Astrocyte (in vitro differentiated cells and primary cell): ENCODE measurements around the gene ITK. TPM values are rescaled to one million over a fixed set of nuclear protein-coding genes. Genes with fewer than 3 reads are reported as not detected.

Experiments
- DNase-seq: peaks from one replicate; pipeline ENCODE4 v3.0.0-alpha.2; 2010; ENCODE audit warnings: low read depth
- FAIRE-seq: peaks from 2 replicates; lab custom pipeline; 2011; peaks lifted over from hg19 to GRCh38; lab: Jason Lieb, UNC
- H2AFZ ChIP-seq: 2 replicates; pipeline ENCODE4 v1.6.0; 2012; ENCODE audit warnings: low read depth, low read length, inconsistent platforms
- H3K27ac ChIP-seq: 2 replicates; pipeline ENCODE4 v1.5.1; 2011; ENCODE audit warnings: low read depth, low read length, inconsistent platforms
- H3K27me3 ChIP-seq: 2 replicates; pipeline ENCODE4 v1.6.0; 2011; ENCODE audit warnings: low read length, inconsistent platforms; ENCODE audit not compliant: insufficient read depth
- H3K36me3 ChIP-seq: 2 replicates; pipeline ENCODE4 v1.5.1; 2011; ENCODE audit warnings: low read length, inconsistent platforms; ENCODE audit not compliant: insufficient read depth
- H3K4me1 ChIP-seq: 2 replicates; pipeline ENCODE4 v1.5.1; 2011; ENCODE audit warnings: low read length, inconsistent platforms; ENCODE audit not compliant: insufficient read depth
- H3K4me2 ChIP-seq: 2 replicates; pipeline ENCODE4 v1.6.0; 2012; ENCODE audit warnings: low read length, inconsistent platforms
- H3K4me3 ChIP-seq: 2 replicates; pipeline ENCODE4 v1.5.1; 2011; ENCODE audit warnings: low read depth, mild to moderate bottlenecking, low read length, inconsistent platforms; ENCODE audit not compliant: insufficient read depth
- H3K79me2 ChIP-seq: 2 replicates; pipeline ENCODE4 v1.6.0; 2012; ENCODE audit warnings: mild to moderate bottlenecking, low read length, inconsistent platforms; ENCODE audit not compliant: insufficient read depth
- H3K9ac ChIP-seq: 2 replicates; pipeline ENCODE4 v1.6.0; 2012; ENCODE audit warnings: mild to moderate bottlenecking, low read length, inconsistent platforms
- H3K9me3 ChIP-seq: 2 replicates; pipeline ENCODE4 v1.5.1; 2012; ENCODE audit warnings: low read depth, mild to moderate bottlenecking, low read length, inconsistent platforms; ENCODE audit not compliant: insufficient read depth
- H4K20me1 ChIP-seq: 2 replicates; pipeline ENCODE4 v1.6.0; 2012; ENCODE audit warnings: low read length, inconsistent platforms; ENCODE audit not compliant: insufficient read depth
- H3K27ac Mint-ChIP-seq: one replicate; pipeline ENCODE4 v1.8.0; 2021; ENCODE audit warnings: mild to moderate bottlenecking, mixed read lengths; ENCODE audit not compliant: unreplicated experiment
- H3K27me3 Mint-ChIP-seq: one replicate; pipeline ENCODE4 v1.8.0; 2021; ENCODE audit warnings: low read depth, mixed read lengths; ENCODE audit not compliant: unreplicated experiment
- H3K36me3 Mint-ChIP-seq: one replicate; pipeline ENCODE4 v1.8.0; 2021; ENCODE audit warnings: low read depth, mixed read lengths; ENCODE audit not compliant: unreplicated experiment
- H3K4me1 Mint-ChIP-seq: one replicate; pipeline ENCODE4 v1.8.0; 2021; ENCODE audit warnings: low read depth, mixed read lengths; ENCODE audit not compliant: unreplicated experiment
- H3K4me3 Mint-ChIP-seq: one replicate; pipeline ENCODE4 v1.8.0; 2021; ENCODE audit warnings: mild to moderate bottlenecking, moderate library complexity, mixed read lengths; ENCODE audit not compliant: unreplicated experiment
- H3K9me3 Mint-ChIP-seq: one replicate; pipeline ENCODE4 v1.8.0; 2021; ENCODE audit warnings: mild to moderate bottlenecking, mixed read lengths; ENCODE audit not compliant: unreplicated experiment
- EZH2 ChIP-seq: IDR thresholded peaks from 2 replicates; pipeline ENCODE4 v1.6.1; 2012; ENCODE audit warnings: mild to moderate bottlenecking, low read length, inconsistent platforms; ENCODE audit not compliant: insufficient read depth
- total RNA-seq: library from RNA; stranded (reverse); gene quantifications from 2 replicates; pipeline ENCODE4 v1.2.1, GENCODE V29; 2021
- TF ChIP-seq, protein P1 (sequence below): IDR thresholded peaks from 2 replicates; pipeline ENCODE4 v1.5.1; 2011; ENCODE audit warnings: low read depth, mild to moderate bottlenecking, inconsistent platforms, low read length, moderate library complexity; ENCODE audit not compliant: insufficient read depth

ITK gene
- total RNA-seq, 1 donor from 2014 or later: 0.48 TPM

DNA sequence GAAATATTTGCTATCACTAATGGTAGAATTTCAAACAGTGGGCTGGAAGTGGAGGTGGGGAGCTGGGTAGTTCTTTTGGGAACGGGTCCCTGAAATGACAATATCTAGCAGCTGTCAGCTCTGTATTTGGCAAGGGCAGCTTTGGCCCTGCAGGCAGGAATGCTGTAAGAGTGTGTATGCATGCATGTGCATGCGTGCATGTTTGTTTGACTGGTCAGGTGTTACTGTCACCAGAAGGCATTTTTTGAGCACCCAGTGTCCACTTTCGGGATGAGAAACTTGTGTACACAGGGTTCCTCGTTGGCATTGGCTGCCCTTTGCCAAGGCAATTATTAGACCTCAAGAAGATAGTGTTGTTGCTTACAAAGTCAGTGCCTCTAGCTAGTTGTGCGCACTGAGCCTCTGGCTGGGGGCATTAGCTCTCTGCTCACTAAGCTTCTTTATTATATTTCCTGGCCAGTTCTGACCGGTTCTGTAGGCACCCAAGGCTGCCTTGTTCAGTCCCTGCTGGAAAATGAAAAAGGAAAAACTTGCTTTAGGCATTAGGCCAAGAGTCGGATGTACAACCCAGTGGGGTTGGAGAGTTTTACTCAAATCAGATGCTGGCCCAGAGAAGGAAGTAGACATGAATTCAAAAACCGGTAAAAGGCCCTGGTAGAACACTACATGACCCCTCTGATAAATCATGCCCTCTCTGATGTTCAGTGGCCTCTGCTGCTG is 87.3 kb downstream of the ITK start:
- Mint-ChIP-seq H3K4me3 (peak overlapping the region; percentile 90), H3K9me3 (no peaks in the 10 kb centered on the region), H3K27ac (no peak overlapping the region), H3K36me3 (peaks cover 2% of the 10 kb centered on the region), H3K4me1 (peaks cover 25% of the 10 kb centered on the region), H3K27me3 (peaks cover 14% of the 10 kb centered on the region)
- no peak for FAIRE-seq
- Histone ChIP-seq H3K4me1 (peaks cover 12% of the 10 kb centered on the region), H3K9me3 (no peaks in the 10 kb centered on the region), H4K20me1 (peaks cover 8% of the 10 kb centered on the region), H3K79me2 (peaks cover 3% of the 10 kb centered on the region), H3K4me3 (no peak overlapping the region), H3K4me2 (no peak overlapping the region), H2AFZ (no peak overlapping the region), H3K9ac (no peak overlapping the region), H3K27ac (no peak overlapping the region), H3K36me3 (no peaks in the 10 kb centered on the region), H3K27me3 (peaks cover 14% of the 10 kb centered on the region)
- TF ChIP-seq EZH2: no peak
- TF ChIP-seq, protein P1, sequence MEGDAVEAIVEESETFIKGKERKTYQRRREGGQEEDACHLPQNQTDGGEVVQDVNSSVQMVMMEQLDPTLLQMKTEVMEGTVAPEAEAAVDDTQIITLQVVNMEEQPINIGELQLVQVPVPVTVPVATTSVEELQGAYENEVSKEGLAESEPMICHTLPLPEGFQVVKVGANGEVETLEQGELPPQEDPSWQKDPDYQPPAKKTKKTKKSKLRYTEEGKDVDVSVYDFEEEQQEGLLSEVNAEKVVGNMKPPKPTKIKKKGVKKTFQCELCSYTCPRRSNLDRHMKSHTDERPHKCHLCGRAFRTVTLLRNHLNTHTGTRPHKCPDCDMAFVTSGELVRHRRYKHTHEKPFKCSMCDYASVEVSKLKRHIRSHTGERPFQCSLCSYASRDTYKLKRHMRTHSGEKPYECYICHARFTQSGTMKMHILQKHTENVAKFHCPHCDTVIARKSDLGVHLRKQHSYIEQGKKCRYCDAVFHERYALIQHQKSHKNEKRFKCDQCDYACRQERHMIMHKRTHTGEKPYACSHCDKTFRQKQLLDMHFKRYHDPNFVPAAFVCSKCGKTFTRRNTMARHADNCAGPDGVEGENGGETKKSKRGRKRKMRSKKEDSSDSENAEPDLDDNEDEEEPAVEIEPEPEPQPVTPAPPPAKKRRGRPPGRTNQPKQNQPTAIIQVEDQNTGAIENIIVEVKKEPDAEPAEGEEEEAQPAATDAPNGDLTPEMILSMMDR: no peak
- no peak for DNase-seq

DNA sequence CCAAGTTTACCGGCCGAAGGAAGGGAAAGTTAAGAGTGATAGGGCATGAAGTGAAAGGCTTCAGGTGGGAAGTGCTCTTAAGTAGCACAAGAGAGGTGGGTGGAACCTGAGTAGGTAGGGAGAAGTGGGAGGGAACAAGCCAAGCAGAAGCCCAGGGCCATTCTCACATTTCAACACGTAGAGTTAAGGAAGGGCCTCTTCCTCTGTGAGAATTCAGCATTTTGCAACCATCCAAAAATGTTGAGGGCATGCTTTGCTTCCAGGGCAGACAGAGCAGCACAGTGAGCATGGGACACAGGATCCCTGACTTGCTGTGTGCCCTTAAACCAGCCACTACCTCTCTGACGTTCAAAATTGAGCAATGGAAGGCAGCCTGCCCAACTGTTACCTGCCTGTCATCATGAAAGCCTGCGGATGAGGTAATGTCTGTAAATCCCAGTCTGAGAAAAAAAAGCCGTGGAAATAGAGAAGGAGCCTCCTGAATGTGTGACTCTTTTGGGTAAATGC is 88.6 kb downstream of the ITK start:
- no peaks in the 10 kb centered on the region for H3K9me3 Mint-ChIP-seq
- no peak for DNase-seq
- no peak overlapping the region for H3K27ac ChIP-seq
- no peaks in the 10 kb centered on the region for H3K9me3 ChIP-seq
- peaks cover 8% of the 10 kb centered on the region for H4K20me1 ChIP-seq
- no peak overlapping the region for H3K4me2 ChIP-seq
- H3K4me3 ChIP-seq: no peak overlapping the region
- peaks cover 4% of the 10 kb centered on the region for H3K27me3 ChIP-seq
- peaks cover 25% of the 10 kb centered on the region for H3K4me1 Mint-ChIP-seq
- peak overlapping the region; percentile 72 for H3K27ac Mint-ChIP-seq
- peaks cover 3% of the 10 kb centered on the region for H3K79me2 ChIP-seq
- peaks cover 2% of the 10 kb centered on the region for H3K36me3 Mint-ChIP-seq
- H3K4me1 ChIP-seq: peaks cover 12% of the 10 kb centered on the region
- H3K4me3 Mint-ChIP-seq: peak overlapping the region; percentile 54
- peaks cover 7% of the 10 kb centered on the region for H3K27me3 Mint-ChIP-seq
- no peaks in the 10 kb centered on the region for H3K36me3 ChIP-seq
- H2AFZ ChIP-seq: no peak overlapping the region
- no peak overlapping the region for H3K9ac ChIP-seq
- FAIRE-seq: no peak
- TF ChIP-seq, protein P1: no peak
- no peak for TF ChIP-seq EZH2

DNA sequence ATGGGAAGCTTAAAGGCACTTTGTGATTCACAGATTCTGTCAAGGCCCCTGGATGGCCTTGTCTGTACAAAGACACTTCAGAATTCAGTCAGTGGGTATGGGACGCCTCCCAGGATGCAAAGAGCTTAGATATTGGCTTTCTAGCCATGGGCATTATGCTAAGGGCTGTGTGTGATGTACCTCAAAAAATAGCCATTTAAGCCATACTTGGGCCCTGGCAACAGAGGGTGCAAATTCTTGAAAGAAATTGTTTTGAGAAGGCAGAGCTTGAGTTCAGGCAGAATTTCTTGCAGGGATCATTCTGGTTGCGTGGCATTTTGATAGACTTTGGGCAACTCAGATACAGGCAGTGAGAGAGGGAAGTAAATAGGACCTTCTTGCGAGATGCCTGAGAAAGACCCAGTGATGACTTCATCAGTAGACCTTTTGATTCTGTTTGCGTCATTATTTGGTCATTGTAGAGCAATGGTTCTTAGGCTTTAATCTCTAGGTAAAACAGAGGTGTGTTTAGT is 89.2 kb downstream of the ITK start:
- TF ChIP-seq EZH2: no peak
- TF ChIP-seq, protein P1: no peak
- Histone ChIP-seq H3K9ac (no peak overlapping the region), H3K27me3 (peaks cover 4% of the 10 kb centered on the region), H3K4me1 (peaks cover 12% of the 10 kb centered on the region), H3K4me2 (no peak overlapping the region), H3K79me2 (peaks cover 3% of the 10 kb centered on the region), H3K27ac (no peak overlapping the region), H3K9me3 (no peaks in the 10 kb centered on the region), H3K4me3 (no peak overlapping the region), H4K20me1 (peaks cover 8% of the 10 kb centered on the region), H2AFZ (no peak overlapping the region), H3K36me3 (no peaks in the 10 kb centered on the region)
- FAIRE-seq (no peak), DNase-seq (no peak)
- Mint-ChIP-seq H3K36me3 (peaks cover 2% of the 10 kb centered on the region), H3K9me3 (no peaks in the 10 kb centered on the region), H3K27me3 (peaks cover 3% of the 10 kb centered on the region), H3K27ac (peak overlapping the region; percentile 66), H3K4me3 (no peak overlapping the region), H3K4me1 (peaks cover 25% of the 10 kb centered on the region)
